ENCODE data around the gene HOXA1.

The HOXA1 gene

GRCh38 chr7:27095050-27095896 lies 527 bp downstream of the HOXA1 start:
- ChIA-PET POLR2A (interaction anchor here (1.4 to 4.3 kb wide), 8 partner anchors 15 to 240 kb away, joined by 3 to 32 read pairs (median 14); partner anchors contain the start of genes HOXA4, HOXA6 and SKAP2), CTCF (interaction anchor here (0.8 to 2.0 kb wide), 6 partner anchors 10 to 408 kb away, joined by 3 to 11 read pairs (median 6); partner anchors contain the start of gene HOXA5)
- Histone ChIP-seq H3K36me3 (ENCODE audit: control insufficient read depth in 2 of 2, insufficient read depth in 1 of 2, low read length in 2 of 2) (peaks cover 8 to 14% of the 10 kb centered on the region in 2 experiments; a peak in 2 of 3 replicates), H3K4me1 (ENCODE audit: control insufficient read depth, insufficient read depth, low read length) (peaks cover 47% of the 10 kb centered on the region), H3K4me3 (ENCODE audit: low read depth, low read length) (peak overlapping the region; percentile 79), H3K27ac (ENCODE audit: extremely low read depth, low read depth, low read length) (peak overlapping the region; percentile 65; the same call in 1 of the 2 replicates), H3K9me3 (ENCODE audit: control insufficient read depth, insufficient read depth, low read depth, low read length) (no peaks in the 10 kb centered on the region)
- TF ChIP-seq ZNF394 (tag by site-specific recombination; IDR thresholded peaks at IDR 0.05; ENCODE audit: borderline replicate concordance): no peak
- TF ChIP-seq ZBTB10 (tag by site-specific recombination; IDR thresholded peaks at IDR 0.05): peak; percentile 49
- TF ChIP-seq ZFHX2 (tag by site-specific recombination; conservative IDR thresholded peaks at IDR 0.05): peak; percentile 76
- TF ChIP-seq ZIC2 (tag by site-specific recombination; IDR thresholded peaks at IDR 0.05): peak; percentile 26; the same call in 1 of the 2 replicates
- peak; percentile 60; the same call in 1 of the 2 replicates for TF ChIP-seq PRDM10 (tag by site-specific recombination; IDR thresholded peaks at IDR 0.05)
- no peak for TF ChIP-seq GLI2 (tag by site-specific recombination; IDR thresholded peaks at IDR 0.05; ENCODE audit: borderline replicate concordance, low read depth)
- no peak for TF ChIP-seq ZNF544 (tag by site-specific recombination; IDR thresholded peaks at IDR 0.05)
- peak; percentile 45; the same call in 1 of the 2 replicates for TF ChIP-seq ZNF629 (tag by site-specific recombination; IDR thresholded peaks at IDR 0.05)
- TF ChIP-seq ZNF184 (tag by site-specific recombination; IDR thresholded peaks at IDR 0.05): no peak
- 0 out of 2 replicates have a peak, but pooled peaks have one; percentile 56 for TF ChIP-seq ZNF777 (tag by site-specific recombination; IDR thresholded peaks at IDR 0.05; ENCODE audit: borderline replicate concordance)
- TF ChIP-seq ZNF837 (tag by site-specific recombination; IDR thresholded peaks at IDR 0.05): no peak
- peak; percentile 91 for TF ChIP-seq GLIS2 (tag by site-specific recombination; IDR thresholded peaks at IDR 0.05)
- TF ChIP-seq GLIS1 (tag by site-specific recombination; IDR thresholded peaks at IDR 0.05): peak; percentile 65
- TF ChIP-seq ZNF335 (tag by site-specific recombination; conservative IDR thresholded peaks at IDR 0.05): peak; percentile 57
- no peak for TF ChIP-seq ZNF426 (tag by site-specific recombination; IDR thresholded peaks at IDR 0.05)
- TF ChIP-seq ZNF704 (tag by site-specific recombination; IDR thresholded peaks at IDR 0.05): no peak
- peak; percentile 69 for TF ChIP-seq EGR2 (tag by site-specific recombination; IDR thresholded peaks at IDR 0.05; ENCODE audit: low read depth)
- no peak for TF ChIP-seq PRDM4 (tag by site-specific recombination; IDR thresholded peaks at IDR 0.05)
- TF ChIP-seq ZNF677 (tag by site-specific recombination; IDR thresholded peaks at IDR 0.05): no peak
- peak; percentile 64 for TF ChIP-seq HIC1 (tag by site-specific recombination; IDR thresholded peaks at IDR 0.05)

Data from HEK293 (cell line).